ENCODE results near the gene CREB3.

CREB3 gene

DNA sequence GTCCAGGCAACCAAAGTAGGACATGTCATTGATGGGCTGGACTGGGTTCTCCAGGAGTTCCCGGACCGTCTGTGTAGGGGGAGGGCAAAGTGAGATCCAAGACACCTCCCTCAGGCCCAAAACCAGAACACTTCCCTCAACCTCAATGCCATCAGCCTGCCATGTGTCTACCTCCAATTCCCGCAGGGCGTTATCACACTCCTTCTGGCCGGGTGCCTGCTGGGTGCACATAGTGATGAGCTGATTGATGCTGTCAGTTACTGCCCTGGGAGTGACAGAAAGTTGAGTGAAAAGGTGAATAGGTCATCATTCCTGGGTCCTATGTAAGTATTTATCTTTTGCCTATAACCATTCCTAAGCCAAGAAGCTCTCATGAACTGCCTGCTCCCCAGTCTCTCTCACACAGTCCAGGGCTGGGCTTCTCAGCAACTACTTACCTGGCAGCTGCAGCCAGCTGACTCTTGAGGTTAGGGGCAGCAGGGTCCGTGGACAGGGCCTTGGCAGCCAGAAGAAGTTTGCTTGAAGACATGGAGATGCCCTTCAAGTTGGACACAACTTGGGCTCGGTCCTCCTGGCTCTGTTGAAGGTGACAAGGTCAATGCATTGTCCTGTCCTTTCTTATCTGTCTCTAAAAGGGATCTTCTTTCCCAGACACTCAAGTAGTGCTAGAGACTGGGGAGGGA is 21.5 kb upstream of the CREB3 start:
- H3K36me3 ChIP-seq (ENCODE audit: control insufficient read depth, insufficient read depth, low read length), result peaks cover 64% of the 10 kb centered on the region
- no peak for DNase-seq (ENCODE audit: extremely low read depth, insufficient read length)
- no peak overlapping the region for H3K4me3 ChIP-seq (replicated peaks; ENCODE audit: low read depth, low read length)
- H3K27me3 ChIP-seq (replicated peaks; ENCODE audit: control insufficient read depth, insufficient read depth, low read length), result no peaks in the 10 kb centered on the region
- no peak for TF ChIP-seq CTCF (IDR thresholded peaks at IDR 0.05; ENCODE audit: insufficient read depth, low read length, poor library complexity, severe bottlenecking)

GRCh38 chr9:35711501-35712428 is 20.7 kb upstream of the CREB3 start:
- no peak for DNase-seq (ENCODE audit: extremely low read depth, insufficient read length)
- peak; percentile 2 for TF ChIP-seq CTCF (IDR thresholded peaks at IDR 0.05; ENCODE audit: insufficient read depth, low read length, poor library complexity, severe bottlenecking)
- no peak overlapping the region for H3K4me3 ChIP-seq (replicated peaks; ENCODE audit: low read depth, low read length)
- peaks cover 58% of the 10 kb centered on the region for H3K36me3 ChIP-seq (ENCODE audit: control insufficient read depth, insufficient read depth, low read length)
- H3K27me3 ChIP-seq (replicated peaks; ENCODE audit: control insufficient read depth, insufficient read depth, low read length), result no peaks in the 10 kb centered on the region

DNA sequence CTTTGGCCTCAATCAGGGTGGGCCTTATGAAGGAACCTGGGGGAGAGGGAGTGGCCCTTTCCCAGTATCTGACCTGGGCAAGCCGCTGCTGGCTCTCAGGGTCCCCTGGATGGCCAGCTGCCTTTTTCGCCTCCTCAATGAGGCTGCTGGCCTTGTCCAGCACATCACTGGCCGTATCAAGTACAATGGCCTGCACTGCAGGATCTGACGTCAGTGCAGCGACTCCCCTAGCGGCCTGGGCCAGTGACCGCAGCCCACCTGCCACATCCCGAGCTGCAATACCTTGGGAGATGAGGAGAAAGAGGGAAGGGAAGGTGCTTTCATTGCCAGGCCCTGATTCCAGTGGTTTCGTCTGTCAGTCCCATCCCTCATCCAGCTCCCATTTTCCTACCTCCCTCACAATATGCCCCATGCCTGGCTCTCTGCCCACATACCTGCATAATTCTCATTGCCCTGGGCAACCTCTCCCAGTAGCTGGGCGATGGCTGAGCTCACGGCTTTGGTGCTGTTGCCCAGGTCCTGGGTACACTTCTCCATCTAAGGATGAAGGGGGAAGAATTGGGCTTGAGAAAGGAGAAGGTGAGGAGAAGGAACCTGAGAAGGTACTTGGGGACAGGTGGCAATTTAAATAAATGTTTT is 19.6 kb upstream of the CREB3 start:
- no peak for DNase-seq (ENCODE audit: extremely low read depth, insufficient read length)
- Histone ChIP-seq H3K4me3 (replicated peaks; ENCODE audit: low read depth, low read length) (no peak overlapping the region), H3K36me3 (ENCODE audit: control insufficient read depth, insufficient read depth, low read length) (peaks cover 58% of the 10 kb centered on the region), H3K27me3 (replicated peaks; ENCODE audit: control insufficient read depth, insufficient read depth, low read length) (no peaks in the 10 kb centered on the region)
- no peak for TF ChIP-seq CTCF (IDR thresholded peaks at IDR 0.05; ENCODE audit: insufficient read depth, low read length, poor library complexity, severe bottlenecking)

- Histone ChIP-seq H3K27me3 (replicated peaks; ENCODE audit: control insufficient read depth, insufficient read depth, low read length) (no peaks in the 10 kb centered on the region), H3K36me3 (ENCODE audit: control insufficient read depth, insufficient read depth, low read length) (peaks cover 60% of the 10 kb centered on the region), H3K4me3 (replicated peaks; ENCODE audit: low read depth, low read length) (no peak overlapping the region)
- DNase-seq (ENCODE audit: extremely low read depth, insufficient read length), result no peak
- no peak for TF ChIP-seq CTCF (IDR thresholded peaks at IDR 0.05; ENCODE audit: insufficient read depth, low read length, poor library complexity, severe bottlenecking)
Measured at GRCh38 chr9:35713578-35713977, 18.9 kb upstream of the CREB3 start.

GRCh38 chr9:35714123-35714522 is 18.3 kb upstream of the CREB3 start:
- no peaks in the 10 kb centered on the region for H3K27me3 ChIP-seq (replicated peaks; ENCODE audit: control insufficient read depth, insufficient read depth, low read length)
- peaks cover 65% of the 10 kb centered on the region for H3K36me3 ChIP-seq (ENCODE audit: control insufficient read depth, insufficient read depth, low read length)
- no peak for DNase-seq (ENCODE audit: extremely low read depth, insufficient read length)
- H3K4me3 ChIP-seq (replicated peaks; ENCODE audit: low read depth, low read length), result no peak overlapping the region
- no peak for TF ChIP-seq CTCF (IDR thresholded peaks at IDR 0.05; ENCODE audit: insufficient read depth, low read length, poor library complexity, severe bottlenecking)
